ENCODE results near the gene IL10RB.

DNA sequence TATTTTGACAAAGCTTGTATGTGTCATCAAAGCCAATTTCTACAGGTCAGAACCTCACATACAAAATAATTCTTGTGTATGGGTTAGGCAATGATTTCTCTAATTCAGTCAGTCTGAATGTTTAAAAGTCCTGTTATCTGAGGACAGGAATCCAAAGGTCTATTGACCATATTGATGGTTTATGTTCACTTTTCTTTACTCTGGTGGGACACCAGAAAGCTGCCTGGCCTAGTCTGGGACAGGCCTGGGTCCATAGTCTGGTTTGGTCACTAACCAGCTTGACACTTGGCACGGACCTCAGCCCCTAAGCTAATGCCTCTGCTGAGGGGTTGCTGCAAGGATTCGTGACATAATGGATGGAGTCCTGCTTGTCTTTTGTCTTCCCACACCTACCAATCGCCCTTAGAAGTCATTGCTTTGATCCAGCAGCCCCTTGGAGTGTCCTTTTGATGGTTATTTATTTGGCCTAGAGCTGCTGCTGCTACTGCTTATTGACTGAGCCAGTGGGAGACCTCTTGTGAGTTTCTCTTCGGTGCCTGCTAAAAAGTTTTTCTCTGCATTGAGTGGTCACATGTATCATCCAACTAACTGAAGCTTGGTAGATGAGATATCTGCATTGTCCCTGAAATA, 20.8 kb upstream of the IL10RB start:
- TF ChIP-seq, protein P1, sequence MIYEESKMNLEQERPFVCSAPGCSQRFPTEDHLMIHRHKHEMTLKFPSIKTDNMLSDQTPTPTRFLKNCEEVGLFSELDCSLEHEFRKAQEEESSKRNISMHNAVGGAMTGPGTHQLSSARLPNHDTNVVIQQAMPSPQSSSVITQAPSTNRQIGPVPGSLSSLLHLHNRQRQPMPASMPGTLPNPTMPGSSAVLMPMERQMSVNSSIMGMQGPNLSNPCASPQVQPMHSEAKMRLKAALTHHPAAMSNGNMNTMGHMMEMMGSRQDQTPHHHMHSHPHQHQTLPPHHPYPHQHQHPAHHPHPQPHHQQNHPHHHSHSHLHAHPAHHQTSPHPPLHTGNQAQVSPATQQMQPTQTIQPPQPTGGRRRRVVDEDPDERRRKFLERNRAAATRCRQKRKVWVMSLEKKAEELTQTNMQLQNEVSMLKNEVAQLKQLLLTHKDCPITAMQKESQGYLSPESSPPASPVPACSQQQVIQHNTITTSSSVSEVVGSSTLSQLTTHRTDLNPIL (CRISPR knock-in tag; IDR thresholded peaks at IDR 0.05; ENCODE audit: low read depth): no peak
- TF ChIP-seq SNAI2 (CRISPR knock-in tag; IDR thresholded peaks at IDR 0.05) (no peak), PATZ1 (CRISPR knock-in tag; IDR thresholded peaks at IDR 0.05; ENCODE audit: borderline replicate concordance) (no peak), GLIS3 (CRISPR knock-in tag; IDR thresholded peaks at IDR 0.05) (no peak), ZC3H10 (CRISPR knock-in tag; IDR thresholded peaks at IDR 0.05) (no peak), RARB (CRISPR knock-in tag; IDR thresholded peaks at IDR 0.05) (no peak), TCF4 (CRISPR knock-in tag; IDR thresholded peaks at IDR 0.05; ENCODE audit: borderline replicate concordance) (no peak), ESRRG (CRISPR knock-in tag; IDR thresholded peaks at IDR 0.05) (no peak), BACH2 (CRISPR knock-in tag; IDR thresholded peaks at IDR 0.05; ENCODE audit: borderline replicate concordance) (no peak), ISL1 (CRISPR knock-in tag; IDR thresholded peaks at IDR 0.05) (no peak), ZNF565 (CRISPR knock-in tag; conservative IDR thresholded peaks at IDR 0.05; ENCODE audit: low read depth) (no peak)
- TF ChIP-seq, protein P2, sequence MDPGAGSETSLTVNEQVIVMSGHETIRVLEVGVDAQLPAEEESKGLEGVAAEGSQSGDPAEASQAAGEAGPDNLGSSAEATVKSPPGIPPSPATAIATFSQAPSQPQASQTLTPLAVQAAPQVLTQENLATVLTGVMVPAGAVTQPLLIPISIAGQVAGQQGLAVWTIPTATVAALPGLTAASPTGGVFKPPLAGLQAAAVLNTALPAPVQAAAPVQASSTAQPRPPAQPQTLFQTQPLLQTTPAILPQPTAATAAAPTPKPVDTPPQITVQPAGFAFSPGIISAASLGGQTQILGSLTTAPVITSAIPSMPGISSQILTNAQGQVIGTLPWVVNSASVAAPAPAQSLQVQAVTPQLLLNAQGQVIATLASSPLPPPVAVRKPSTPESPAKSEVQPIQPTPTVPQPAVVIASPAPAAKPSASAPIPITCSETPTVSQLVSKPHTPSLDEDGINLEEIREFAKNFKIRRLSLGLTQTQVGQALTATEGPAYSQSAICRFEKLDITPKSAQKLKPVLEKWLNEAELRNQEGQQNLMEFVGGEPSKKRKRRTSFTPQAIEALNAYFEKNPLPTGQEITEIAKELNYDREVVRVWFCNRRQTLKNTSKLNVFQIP (CRISPR knock-in tag; IDR thresholded peaks at IDR 0.05; ENCODE audit: borderline replicate concordance, low read depth): no peak
- TF ChIP-seq, protein P3, sequence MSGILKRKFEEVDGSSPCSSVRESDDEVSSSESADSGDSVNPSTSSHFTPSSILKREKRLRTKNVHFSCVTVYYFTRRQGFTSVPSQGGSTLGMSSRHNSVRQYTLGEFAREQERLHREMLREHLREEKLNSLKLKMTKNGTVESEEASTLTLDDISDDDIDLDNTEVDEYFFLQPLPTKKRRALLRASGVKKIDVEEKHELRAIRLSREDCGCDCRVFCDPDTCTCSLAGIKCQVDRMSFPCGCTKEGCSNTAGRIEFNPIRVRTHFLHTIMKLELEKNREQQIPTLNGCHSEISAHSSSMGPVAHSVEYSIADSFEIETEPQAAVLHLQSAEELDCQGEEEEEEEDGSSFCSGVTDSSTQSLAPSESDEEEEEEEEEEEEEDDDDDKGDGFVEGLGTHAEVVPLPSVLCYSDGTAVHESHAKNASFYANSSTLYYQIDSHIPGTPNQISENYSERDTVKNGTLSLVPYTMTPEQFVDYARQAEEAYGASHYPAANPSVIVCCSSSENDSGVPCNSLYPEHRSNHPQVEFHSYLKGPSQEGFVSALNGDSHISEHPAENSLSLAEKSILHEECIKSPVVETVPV (CRISPR knock-in tag; IDR thresholded peaks at IDR 0.05): no peak

All from SK-N-SH treated with all-trans-retinoic acid at 6 μM for 48 hours (cell line).